GM23338 (cell line): ENCODE results near the gene GSAP. TPM values are rescaled to one million over a fixed set of nuclear protein-coding genes. Genes with fewer than 3 reads are reported as not detected.

Source experiments
- ATAC-seq: fragments of 200-7000 bp; cut with Tn5 transposase; 3 replicates; pipeline ENCODE4 v1.9.1; 2020
- DNase-seq: peaks from one replicate; pipeline ENCODE4 v3.0.0-alpha.2; 2015; ENCODE audit warnings: low spot score
- H2AFZ ChIP-seq: fragments of 200-600 bp; sonication (generic); 2 replicates; pipeline ENCODE4 v1.8.0; 2016; ENCODE audit warnings: antibody characterized with exemption, mild to moderate bottlenecking, moderate library complexity
- H3F3A ChIP-seq: fragments of 200-600 bp; sonication (generic); replicated peaks from 2 replicates; pipeline ENCODE4 v1.8.0; 2017; ENCODE audit warnings: antibody characterized with exemption, mixed run types, low read depth
- H3K27ac ChIP-seq: fragments of 200-600 bp; sonication (generic); 2 replicates; pipeline ENCODE4 v1.6.1; 2016; ENCODE audit warnings: low read depth
- H3K27me3 ChIP-seq: fragments of 200-600 bp; sonication (generic); 2 replicates; pipeline ENCODE4 v1.8.0; 2016; ENCODE audit warnings: mild to moderate bottlenecking, mixed run types, moderate library complexity; ENCODE audit not compliant: insufficient read depth
- H3K36me3 ChIP-seq: fragments of 200-600 bp; sonication (generic); 2 replicates; pipeline ENCODE4 v1.8.0; 2016; ENCODE audit warnings: mild to moderate bottlenecking; ENCODE audit not compliant: insufficient read depth
- H3K4me1 ChIP-seq: fragments of 200-600 bp; sonication (generic); 2 replicates; pipeline ENCODE4 v1.8.0; 2016; ENCODE audit warnings: mild to moderate bottlenecking, moderate library complexity; ENCODE audit not compliant: insufficient read depth
- H3K4me2 ChIP-seq: fragments of 200-600 bp; sonication (generic); 2 replicates; pipeline ENCODE4 v1.7.1; 2017; ENCODE audit warnings: mixed run types
- H3K4me3 ChIP-seq: fragments of 200-600 bp; sonication (generic); 2 replicates; pipeline ENCODE4 v1.6.1; 2016; ENCODE audit warnings: mixed run types
- H3K79me2 ChIP-seq: fragments of 200-600 bp; sonication (generic); replicated peaks from 2 replicates; pipeline ENCODE4 v1.8.0; 2017; ENCODE audit warnings: mild to moderate bottlenecking; ENCODE audit not compliant: insufficient read depth
- H3K9me2 ChIP-seq: fragments of 200-600 bp; sonication (generic); 2 replicates; pipeline ENCODE4 v1.8.0; 2017; ENCODE audit not compliant: insufficient read depth
- H4K20me1 ChIP-seq: fragments of 200-600 bp; sonication (generic); replicated peaks from 2 replicates; pipeline ENCODE4 v1.8.0; 2017; ENCODE audit warnings: mild to moderate bottlenecking; ENCODE audit not compliant: insufficient read depth
- H3K27ac Mint-ChIP-seq: 2 replicates; pipeline ENCODE4 v1.8.0; 2020; ENCODE audit warnings: inconsistent platforms, mild to moderate bottlenecking, moderate library complexity, mixed read lengths
- H3K27me3 Mint-ChIP-seq: 3 replicates; pipeline ENCODE4 v1.8.0; 2022; ENCODE audit warnings: low read depth, mild to moderate bottlenecking, moderate library complexity, mixed read lengths, inconsistent platforms; ENCODE audit not compliant: insufficient read depth, poor library complexity
- H3K36me3 Mint-ChIP-seq: 3 replicates; pipeline ENCODE4 v1.8.0; 2021; ENCODE audit warnings: low read depth, mild to moderate bottlenecking, inconsistent platforms, moderate library complexity, mixed read lengths
- H3K4me1 Mint-ChIP-seq: 3 replicates; pipeline ENCODE4 v1.8.0; 2020; ENCODE audit warnings: mild to moderate bottlenecking, inconsistent platforms, mixed read lengths
- H3K4me3 Mint-ChIP-seq: 3 replicates; pipeline ENCODE4 v1.8.0; 2021; ENCODE audit warnings: moderate library complexity, mild to moderate bottlenecking, inconsistent platforms, mixed read lengths
- H3K9me3 Mint-ChIP-seq: 3 replicates; pipeline ENCODE4 v1.8.0; 2020; ENCODE audit warnings: moderate library complexity, mild to moderate bottlenecking, inconsistent platforms, mixed read lengths
- CREB1 ChIP-seq: fragments of 250-450 bp; sonication (Bioruptor Pico); IDR thresholded peaks from 2 replicates; pipeline ENCODE4 v1.5.0; 2020; ENCODE audit warnings: low read depth, mild to moderate bottlenecking, moderate library complexity
- CTCF ChIP-seq, 2 experiments: fragments of 200-600 bp in 1 of 2; sonication (generic) in 1 of 2; conservative IDR thresholded peaks; 2 replicates each; pipeline versions ENCODE4 v1.5.1 to v1.6.1; 2016 to 2017; ENCODE audit warnings: antibody characterized with exemption in 2 of 2, low read depth in 2 of 2, mild to moderate bottlenecking in 2 of 2, moderate library complexity in 1 of 2
- ETS1 ChIP-seq: IDR thresholded peaks from 2 replicates; pipeline ENCODE4 v1.6.1; 2016; ENCODE audit warnings: antibody characterized with exemption
- EZH2 ChIP-seq: fragments of 200-600 bp; sonication (generic); IDR thresholded peaks from one replicate; pipeline ENCODE4 v1.8.0; 2017; ENCODE audit warnings: antibody characterized with exemption, mild to moderate bottlenecking, low read depth; ENCODE audit not compliant: unreplicated experiment
- EZH2phosphoT487 ChIP-seq: fragments of 200-600 bp; sonication (generic); IDR thresholded peaks from one replicate; pipeline ENCODE4 v1.8.1; 2018; ENCODE audit warnings: antibody characterized with exemption; ENCODE audit not compliant: unreplicated experiment
- JUNB ChIP-seq: IDR thresholded peaks from one replicate; pipeline ENCODE4 v1.6.1; 2016; ENCODE audit warnings: antibody characterized with exemption; ENCODE audit not compliant: unreplicated experiment
- NANOG ChIP-seq: IDR thresholded peaks from 2 replicates; pipeline ENCODE4 v1.6.1; 2016; ENCODE audit warnings: antibody characterized with exemption, borderline replicate concordance
- POLR2AphosphoS5 ChIP-seq: IDR thresholded peaks from 2 replicates; pipeline ENCODE4 v1.6.1; 2016; ENCODE audit warnings: antibody characterized with exemption, low read depth
- REST ChIP-seq: IDR thresholded peaks from one replicate; pipeline ENCODE4 v1.6.1; 2018; ENCODE audit warnings: antibody characterized with exemption; ENCODE audit not compliant: unreplicated experiment
- STAT1 ChIP-seq: IDR thresholded peaks from one replicate; pipeline ENCODE4 v1.6.1; 2016; ENCODE audit warnings: antibody characterized with exemption; ENCODE audit not compliant: unreplicated experiment
- ZNF114 ChIP-seq: fragments of 250-450 bp; sonication (Bioruptor Pico); IDR thresholded peaks from 2 replicates; pipeline ENCODE4 v1.5.0; 2020; ENCODE audit warnings: mild to moderate bottlenecking, moderate library complexity
- ZNF331 ChIP-seq: fragments of 250-450 bp; sonication (Bioruptor Pico); IDR thresholded peaks from 2 replicates; pipeline ENCODE4 v1.5.0; 2020; ENCODE audit warnings: low read depth, mild to moderate bottlenecking, moderate library complexity
- ZNF462 ChIP-seq: fragments of 250-450 bp; sonication (Bioruptor Pico); IDR thresholded peaks from 2 replicates; pipeline ENCODE4 v1.5.0; 2020; ENCODE audit warnings: mild to moderate bottlenecking, moderate library complexity
- polyA plus RNA-seq: library from polyadenylated mRNA; unstranded; fragments of >200 nt; fragmentation: Nextera tagmentation; extraction: Ambion mirVana; gene quantifications from 2 replicates; pipeline ENCODE4 v1.2.1, GENCODE V29; 2016
- total RNA-seq: library from RNA; depleted of rRNA; stranded (reverse); fragments of >200 nt; shearing (Covaris generic); gene quantifications from 2 replicates; pipeline ENCODE4 v1.2.3, GENCODE V29; 2014

Gene GSAP
- total and polyA plus RNA-seq, 2 experiments from 2014 or later = 0.63 to 1.1 TPM

- H3K9me2 ChIP-seq = no peaks in the 10 kb centered on the region
- Mint-ChIP-seq H3K27ac (no peak overlapping the region), H3K27me3 (no peaks in the 10 kb centered on the region), H3K9me3 (no peaks in the 10 kb centered on the region), H3K4me1 (peaks cover 13% of the 10 kb centered on the region; the same call in 2 of the 3 replicates), H3K36me3 (no peaks in the 10 kb centered on the region), H3K4me3 (no peak overlapping the region)
- DNase-seq (no peak), ATAC-seq (no peak)
- H3K4me2 ChIP-seq = no peak overlapping the region
- no peak for TF ChIP-seq JUNB
- TF ChIP-seq CREB1 (CRISPR knock-in tag) = no peak
- TF ChIP-seq ZNF462 (CRISPR knock-in tag) = no peak
- TF ChIP-seq EZH2 = no peak
- TF ChIP-seq EZH2phosphoT487 = no peak
- TF ChIP-seq ZNF331 = no peak
- no peak for TF ChIP-seq REST
- TF ChIP-seq POLR2AphosphoS5 = no peak
- no peak for TF ChIP-seq ZNF114 (CRISPR knock-in tag)
- no peak for TF ChIP-seq CTCF (conservative IDR thresholded peaks at IDR 0.05; ENCODE audit: low read depth in 2 of 2)
- no peak for TF ChIP-seq NANOG
- TF ChIP-seq ETS1 = no peak
- TF ChIP-seq STAT1 = no peak
- H3K27me3 ChIP-seq = no peaks in the 10 kb centered on the region
- no peak overlapping the region for H3K27ac ChIP-seq
- no peak overlapping the region for H3K4me3 ChIP-seq
- peaks cover 11% of the 10 kb centered on the region; the same call in 1 of the 2 replicates for H3K4me1 ChIP-seq
- H3F3A ChIP-seq = no peaks in the 10 kb centered on the region
- H3K36me3 ChIP-seq = no peaks in the 10 kb centered on the region
- H3K79me2 ChIP-seq = no peaks in the 10 kb centered on the region
- H4K20me1 ChIP-seq = no peaks in the 10 kb centered on the region
- no peak overlapping the region for H2AFZ ChIP-seq
Measured at GRCh38 chr7:77313876-77314480, 102.2 kb downstream of the GSAP start.
